Glutamatergic neuron (in vitro differentiated cells): ENCODE results near the gene NOTUM. TPM values are rescaled to one million over a fixed set of nuclear protein-coding genes. Genes with fewer than 3 reads are reported as not detected.

Source experiments
- DNase-seq: peaks from one replicate; pipeline ENCODE4 v3.0.0; 2022
- H3K27ac Mint-ChIP-seq: one replicate; pipeline ENCODE4 v1.8.0; 2020; ENCODE audit warnings: mild to moderate bottlenecking, mixed read lengths, inconsistent platforms; ENCODE audit not compliant: unreplicated experiment
- H3K27me3 Mint-ChIP-seq: one replicate; pipeline ENCODE4 v1.8.0; 2020; ENCODE audit warnings: mild to moderate bottlenecking, moderate library complexity, mixed read lengths, inconsistent platforms; ENCODE audit not compliant: unreplicated experiment
- H3K36me3 Mint-ChIP-seq: one replicate; pipeline ENCODE4 v1.8.0; 2020; ENCODE audit warnings: mild to moderate bottlenecking, mixed read lengths, inconsistent platforms; ENCODE audit not compliant: unreplicated experiment
- H3K4me1 Mint-ChIP-seq: one replicate; pipeline ENCODE4 v1.8.0; 2020; ENCODE audit warnings: mild to moderate bottlenecking, low read depth, mixed read lengths, inconsistent platforms; ENCODE audit not compliant: unreplicated experiment
- H3K4me3 Mint-ChIP-seq: one replicate; pipeline ENCODE4 v1.8.0; 2020; ENCODE audit warnings: mild to moderate bottlenecking, mixed read lengths, inconsistent platforms; ENCODE audit not compliant: unreplicated experiment
- H3K9me3 Mint-ChIP-seq: one replicate; pipeline ENCODE4 v1.8.0; 2020; ENCODE audit warnings: mild to moderate bottlenecking, moderate library complexity, mixed read lengths, inconsistent platforms; ENCODE audit not compliant: unreplicated experiment
- total RNA-seq: library from RNA; stranded (reverse); fragmentation: NEBNext Ultra II Directional; extraction: Animal tissue kit (Norgen Biotek cat#: 25700); gene quantifications from one replicate; pipeline ENCODE4 v1.2.1, GENCODE V29; 2021; ENCODE audit not compliant: unreplicated experiment
- TF ChIP-seq, protein P1 (sequence below): fragments of 200-600 bp; sonication (generic); IDR thresholded peaks from one replicate; pipeline ENCODE4 v1.5.0; 2021; ENCODE audit not compliant: partially characterized antibody, unreplicated experiment

Gene NOTUM
- total RNA-seq, 1 donor from 2014 or later: 39.8 TPM

DNA sequence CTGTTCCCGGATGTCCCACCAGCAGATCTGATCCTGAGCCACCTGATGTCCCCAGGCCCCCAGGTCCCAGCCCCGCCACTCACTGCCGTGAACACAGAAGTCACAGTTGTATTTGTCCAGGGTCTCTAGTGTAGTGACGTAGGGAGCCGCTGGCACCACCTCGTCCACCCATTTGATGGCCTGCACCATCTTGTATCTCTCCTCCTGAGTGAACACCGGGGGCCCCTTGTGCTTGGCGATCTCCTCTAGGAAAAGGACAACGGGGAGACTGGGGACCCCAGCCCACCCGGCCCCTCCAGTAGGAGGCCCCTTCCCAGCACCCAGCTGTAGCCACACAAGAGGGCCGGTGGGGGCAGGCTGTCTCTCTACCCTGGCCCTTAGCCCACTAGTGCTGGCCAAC, 52.2 kb downstream of the NOTUM start:
- TF ChIP-seq, protein P1, sequence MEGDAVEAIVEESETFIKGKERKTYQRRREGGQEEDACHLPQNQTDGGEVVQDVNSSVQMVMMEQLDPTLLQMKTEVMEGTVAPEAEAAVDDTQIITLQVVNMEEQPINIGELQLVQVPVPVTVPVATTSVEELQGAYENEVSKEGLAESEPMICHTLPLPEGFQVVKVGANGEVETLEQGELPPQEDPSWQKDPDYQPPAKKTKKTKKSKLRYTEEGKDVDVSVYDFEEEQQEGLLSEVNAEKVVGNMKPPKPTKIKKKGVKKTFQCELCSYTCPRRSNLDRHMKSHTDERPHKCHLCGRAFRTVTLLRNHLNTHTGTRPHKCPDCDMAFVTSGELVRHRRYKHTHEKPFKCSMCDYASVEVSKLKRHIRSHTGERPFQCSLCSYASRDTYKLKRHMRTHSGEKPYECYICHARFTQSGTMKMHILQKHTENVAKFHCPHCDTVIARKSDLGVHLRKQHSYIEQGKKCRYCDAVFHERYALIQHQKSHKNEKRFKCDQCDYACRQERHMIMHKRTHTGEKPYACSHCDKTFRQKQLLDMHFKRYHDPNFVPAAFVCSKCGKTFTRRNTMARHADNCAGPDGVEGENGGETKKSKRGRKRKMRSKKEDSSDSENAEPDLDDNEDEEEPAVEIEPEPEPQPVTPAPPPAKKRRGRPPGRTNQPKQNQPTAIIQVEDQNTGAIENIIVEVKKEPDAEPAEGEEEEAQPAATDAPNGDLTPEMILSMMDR: no peak
- Mint-ChIP-seq H3K4me1 (peaks cover 1% of the 10 kb centered on the region), H3K36me3 (no peaks in the 10 kb centered on the region), H3K27ac (no peak overlapping the region), H3K4me3 (no peak overlapping the region), H3K27me3 (no peaks in the 10 kb centered on the region), H3K9me3 (peaks cover 6% of the 10 kb centered on the region)
- no peak for DNase-seq

GRCh38 chr17:81907219-81908145, 53.5 kb downstream of the NOTUM start:
- Mint-ChIP-seq H3K9me3 (peaks cover 4% of the 10 kb centered on the region), H3K36me3 (no peaks in the 10 kb centered on the region), H3K27ac (no peak overlapping the region), H3K4me1 (no peaks in the 10 kb centered on the region), H3K27me3 (no peaks in the 10 kb centered on the region), H3K4me3 (no peak overlapping the region)
- TF ChIP-seq, protein P1: no peak
- DNase-seq: no peak

- H3K4me3 Mint-ChIP-seq: no peak overlapping the region
- H3K4me1 Mint-ChIP-seq: no peaks in the 10 kb centered on the region
- H3K27ac Mint-ChIP-seq: no peak overlapping the region
- H3K36me3 Mint-ChIP-seq: no peaks in the 10 kb centered on the region
- no peaks in the 10 kb centered on the region for H3K27me3 Mint-ChIP-seq
- TF ChIP-seq, protein P1: no peak
- DNase-seq: no peak
- H3K9me3 Mint-ChIP-seq: peaks cover 2% of the 10 kb centered on the region
These were observed 54.3 kb downstream of the NOTUM start for GRCh38 chr17:81906476-81907218.

DNA sequence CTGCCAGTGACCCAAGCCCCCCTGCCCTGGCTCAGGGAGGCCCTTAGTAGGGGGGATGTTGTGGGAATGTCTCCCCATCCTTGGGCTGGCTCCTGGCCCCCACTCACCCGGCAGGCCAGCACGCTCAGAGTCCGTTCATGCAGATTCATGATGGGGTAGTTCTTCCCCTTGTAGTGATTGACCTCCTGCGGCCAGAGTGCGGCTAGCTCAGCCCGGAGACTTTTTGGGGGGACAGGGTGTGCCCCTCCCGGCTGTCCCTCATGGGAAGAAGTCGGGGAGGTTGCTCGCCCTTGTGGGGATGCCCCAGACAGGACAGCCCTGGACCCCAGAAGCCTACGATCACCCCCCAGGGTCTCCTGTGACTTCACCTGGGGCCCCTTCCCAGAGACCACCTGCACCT, 55.0 kb downstream of the NOTUM start:
- Mint-ChIP-seq H3K27ac (no peak overlapping the region), H3K36me3 (no peaks in the 10 kb centered on the region), H3K4me1 (no peaks in the 10 kb centered on the region), H3K9me3 (peaks cover 2% of the 10 kb centered on the region), H3K27me3 (peaks cover 3% of the 10 kb centered on the region), H3K4me3 (no peak overlapping the region)
- TF ChIP-seq, protein P1: no peak
- DNase-seq: no peak

DNA sequence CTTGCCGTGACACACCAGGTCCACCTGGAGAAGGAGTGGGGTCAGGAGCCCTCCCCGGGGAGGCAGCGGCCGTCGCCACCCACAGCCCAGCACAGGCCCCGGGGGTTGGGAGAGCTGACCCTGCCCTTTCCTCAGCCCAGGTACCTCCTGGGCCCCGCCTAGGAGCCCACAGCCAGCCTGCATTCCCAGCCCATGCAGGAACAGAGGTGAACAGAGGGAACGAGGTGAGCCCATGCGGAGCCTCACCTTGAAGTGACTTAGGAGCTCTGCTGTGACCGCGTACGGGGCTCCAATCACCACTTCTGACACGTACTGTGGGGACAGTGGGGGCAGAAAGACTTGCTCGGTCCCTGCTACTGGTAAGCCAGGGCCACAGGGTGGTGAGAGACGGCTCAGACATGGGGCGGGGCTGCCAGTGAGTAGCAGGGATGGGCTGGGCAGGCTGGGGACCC, 55.5 kb downstream of the NOTUM start:
- Mint-ChIP-seq H3K4me3 (no peak overlapping the region), H3K36me3 (no peaks in the 10 kb centered on the region), H3K4me1 (no peaks in the 10 kb centered on the region), H3K27me3 (peaks cover 5% of the 10 kb centered on the region), H3K9me3 (peaks cover 4% of the 10 kb centered on the region), H3K27ac (no peak overlapping the region)
- no peak for DNase-seq
- TF ChIP-seq, protein P1: no peak
